ENCODE data around the gene HDAC9.

DNA sequence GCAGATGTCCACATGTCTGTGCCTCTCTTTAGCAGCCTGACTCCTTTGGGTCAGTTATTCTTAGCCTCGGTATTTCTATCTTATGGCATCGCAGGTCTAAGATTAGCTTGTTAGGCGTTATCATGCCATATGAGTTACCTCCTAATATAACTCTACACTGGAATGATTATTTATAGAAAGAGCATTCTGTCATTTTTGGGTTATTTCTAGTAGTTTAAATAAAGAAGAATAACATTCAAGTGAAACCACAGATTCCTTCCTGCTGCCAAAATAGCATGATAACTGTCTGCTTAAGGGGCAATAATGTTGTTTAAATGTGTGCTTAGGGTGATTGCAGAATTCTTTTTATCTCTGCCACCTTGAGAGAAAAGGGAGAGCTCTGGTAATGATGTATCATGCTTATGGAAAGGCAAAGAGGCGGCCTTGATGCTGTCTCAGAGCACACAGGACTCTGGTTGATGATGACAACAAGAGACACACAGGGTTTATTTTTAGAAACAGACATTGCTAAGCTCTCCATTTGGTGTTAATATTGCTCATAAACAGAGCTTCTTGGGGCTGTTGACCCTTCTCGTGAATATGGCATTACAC, 10.4 kb downstream of the HDAC9 start:
- TF ChIP-seq, protein P1, sequence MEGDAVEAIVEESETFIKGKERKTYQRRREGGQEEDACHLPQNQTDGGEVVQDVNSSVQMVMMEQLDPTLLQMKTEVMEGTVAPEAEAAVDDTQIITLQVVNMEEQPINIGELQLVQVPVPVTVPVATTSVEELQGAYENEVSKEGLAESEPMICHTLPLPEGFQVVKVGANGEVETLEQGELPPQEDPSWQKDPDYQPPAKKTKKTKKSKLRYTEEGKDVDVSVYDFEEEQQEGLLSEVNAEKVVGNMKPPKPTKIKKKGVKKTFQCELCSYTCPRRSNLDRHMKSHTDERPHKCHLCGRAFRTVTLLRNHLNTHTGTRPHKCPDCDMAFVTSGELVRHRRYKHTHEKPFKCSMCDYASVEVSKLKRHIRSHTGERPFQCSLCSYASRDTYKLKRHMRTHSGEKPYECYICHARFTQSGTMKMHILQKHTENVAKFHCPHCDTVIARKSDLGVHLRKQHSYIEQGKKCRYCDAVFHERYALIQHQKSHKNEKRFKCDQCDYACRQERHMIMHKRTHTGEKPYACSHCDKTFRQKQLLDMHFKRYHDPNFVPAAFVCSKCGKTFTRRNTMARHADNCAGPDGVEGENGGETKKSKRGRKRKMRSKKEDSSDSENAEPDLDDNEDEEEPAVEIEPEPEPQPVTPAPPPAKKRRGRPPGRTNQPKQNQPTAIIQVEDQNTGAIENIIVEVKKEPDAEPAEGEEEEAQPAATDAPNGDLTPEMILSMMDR (IDR thresholded peaks at IDR 0.05), result no peak
- TF ChIP-seq POLR2A (IDR thresholded peaks at IDR 0.05), result no peak
